ENCODE measurements around the gene NAV2.

GRCh38 chr11:20156876-20157613 is 444.4 kb downstream of the NAV2 start:
- no peak for TF ChIP-seq EZH2 (IDR thresholded peaks at IDR 0.05; ENCODE audit: borderline replicate concordance, low read depth, low read length, severe bottlenecking)
- TF ChIP-seq CTCF (IDR thresholded peaks at IDR 0.05; ENCODE audit: borderline replicate concordance, extremely low read depth, low read length, poor library complexity, severe bottlenecking): no peak

Measured in DND-41 (cell line).